VCaP (cell line): Measurements from ENCODE around the gene MALRD1.

Experiments used
- H3K27ac ChIP-seq: fragments of 450-650 bp; 2 replicates; pipeline ENCODE4 v1.5.1; 2017
- CTCF ChIP-seq: fragments of 450-650 bp; conservative IDR thresholded peaks from 2 replicates; pipeline ENCODE4 v1.5.1; 2017; ENCODE audit warnings: mild to moderate bottlenecking, moderate library complexity

MALRD1 gene

GRCh38 chr10:19652750-19653149 is 604.1 kb downstream of the MALRD1 start:
- no peak for TF ChIP-seq CTCF
- H3K27ac ChIP-seq = no peak overlapping the region

- no peak overlapping the region for H3K27ac ChIP-seq
These were observed 605.3 kb downstream of the MALRD1 start for GRCh38 chr10:19653931-19654330.

DNA sequence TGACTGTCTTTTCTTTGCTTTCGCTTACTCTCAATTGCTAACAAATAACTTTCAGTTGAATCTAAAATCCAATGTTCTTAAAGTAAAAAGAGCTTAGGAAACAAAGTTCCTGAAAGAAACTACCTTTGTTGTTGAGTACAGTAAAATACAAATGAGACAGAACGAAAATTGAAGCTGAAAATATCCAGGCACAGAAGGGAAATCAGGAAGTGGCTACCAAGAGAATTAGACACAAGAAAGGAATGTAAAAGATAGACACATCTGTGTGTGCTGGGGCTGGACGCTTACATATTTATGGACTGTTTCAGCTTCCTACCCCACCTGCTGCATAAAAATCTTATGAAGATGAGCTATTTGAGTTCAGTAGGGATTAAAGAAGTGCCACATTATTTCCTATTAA is 606.0 kb downstream of the MALRD1 start:
- H3K27ac ChIP-seq = no peak overlapping the region
- TF ChIP-seq CTCF = no peak

More at GRCh38 chr10:19653931-19654330, 605.3 kb downstream of the MALRD1 start:
- no peak for TF ChIP-seq CTCF

GRCh38 chr10:19656420-19657042 is 607.9 kb downstream of the MALRD1 start:
- H3K27ac ChIP-seq = no peak overlapping the region
- no peak for TF ChIP-seq CTCF

DNA sequence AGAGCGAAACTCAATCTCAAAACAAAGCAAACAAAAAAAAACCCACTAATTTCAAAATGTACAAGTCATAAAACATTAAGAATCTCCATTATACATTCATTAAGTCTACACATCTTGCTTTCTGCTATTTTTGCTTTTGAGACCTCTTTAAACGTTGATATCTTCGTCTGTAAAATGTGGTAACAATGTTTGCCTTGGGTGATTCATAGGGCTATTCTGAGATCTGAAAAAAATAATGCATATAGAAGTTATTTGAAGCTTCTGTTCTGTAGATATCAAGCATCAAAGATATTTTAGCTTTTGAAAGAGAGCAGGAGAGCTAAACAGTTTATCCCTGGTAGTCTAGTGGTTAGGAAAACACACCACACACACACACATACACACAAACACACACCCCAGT is 609.5 kb downstream of the MALRD1 start:
- no peak for TF ChIP-seq CTCF
- H3K27ac ChIP-seq = no peak overlapping the region

GRCh38 chr10:19658622-19659233 is 610.1 kb downstream of the MALRD1 start:
- H3K27ac ChIP-seq = no peak overlapping the region
- TF ChIP-seq CTCF = no peak

- no peak for TF ChIP-seq CTCF
These were observed 611.5 kb downstream of the MALRD1 start for GRCh38 chr10:19659920-19660655.

More at GRCh38 chr10:19659920-19660655, 611.5 kb downstream of the MALRD1 start:
- H3K27ac ChIP-seq = no peak overlapping the region
